ENCODE results near the gene NTM. TPM values are rescaled to one million over a fixed set of nuclear protein-coding genes. Genes with fewer than 3 reads are reported as not detected.

Gene NTM
- total and polyA plus RNA-seq, 2 donors (not counting 3 experiments of a cell fraction or from before 2014, with no cell fraction given): 1.00 to 1.1 TPM

DNA sequence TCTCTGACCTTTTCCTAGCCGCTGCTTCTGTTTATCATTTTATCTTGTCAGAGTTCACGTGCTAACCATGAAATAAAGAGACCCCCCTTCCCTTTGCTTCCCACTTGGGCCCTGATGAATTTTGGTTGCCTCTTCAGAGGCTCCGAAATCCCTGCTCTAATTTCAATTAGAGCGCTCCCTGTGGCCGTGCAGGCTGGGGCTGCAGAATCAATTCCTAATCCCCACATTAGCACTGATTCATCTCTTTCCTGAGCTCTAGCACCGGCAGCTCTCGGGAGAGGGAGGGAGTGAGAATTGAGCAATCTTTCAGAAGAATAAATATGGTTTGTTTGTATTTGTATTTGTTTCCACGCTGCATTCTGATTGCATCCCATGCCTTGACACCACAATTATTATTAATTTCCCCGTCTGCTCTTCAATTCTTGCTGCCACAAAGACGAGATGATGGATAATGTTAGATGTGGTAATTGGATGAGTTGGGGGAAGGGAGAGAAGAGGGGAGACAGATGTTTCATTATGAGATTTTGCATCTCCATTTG is 76.9 kb downstream of the NTM start:
- Histone ChIP-seq H3K4me1 (ENCODE audit: control insufficient read depth, extremely low read depth, insufficient read depth, low read length) (no peaks in the 10 kb centered on the region), H3K36me3 (ENCODE audit: control insufficient read depth in 2 of 2, extremely low read depth in 1 of 2, insufficient read depth in 2 of 2, low read length in 2 of 2) (no peaks in the 10 kb centered on the region), H3K4me3 (replicated peaks in 1 of 3; ENCODE audit: insufficient read depth in 1 of 3, low read depth in 1 of 3, low read length in 3 of 3) (no peak overlapping the region), H3K27ac (ENCODE audit: insufficient read depth, low read depth, low read length) (no peak overlapping the region), H4K20me1 (replicated peaks; ENCODE audit: control insufficient read depth, extremely low read depth, insufficient read depth, low read length) (no peaks in the 10 kb centered on the region), H3K4me2 (ENCODE audit: insufficient read depth, low read length) (no peak overlapping the region), H3K9me1 (replicated peaks; ENCODE audit: control insufficient read depth, extremely low read depth, insufficient read depth, low read length) (no peaks in the 10 kb centered on the region), H3K9me3 (replicated peaks; ENCODE audit: control insufficient read depth, insufficient read depth, low read length) (peaks cover 5% of the 10 kb centered on the region), H2AFZ (ENCODE audit: low read depth, low read length) (no peak overlapping the region), H3K79me2 (ENCODE audit: control insufficient read depth, insufficient read depth, low read length) (no peaks in the 10 kb centered on the region), H3K27me3 (ENCODE audit: control insufficient read depth in 2 of 2, insufficient read depth in 2 of 2, low read length in 2 of 2) (no peaks in the 10 kb centered on the region), H3K9ac (replicated peaks; ENCODE audit: extremely low read depth, insufficient read depth, low read length) (no peak overlapping the region)
- FAIRE-seq (no peak), DNase-seq (ENCODE audit: low read depth, low spot score) (no peak)
- no TSS peak for BruUV-seq (replicated peaks)
- dilution Hi-C loops (cut with MboI; ENCODE audit: extremely low pct_ligation_motif_present, low sequenced_read_pairs) (no loop called here), intact Hi-C loops (cut with micrococcal nuclease) (no loop called here)
- CTCF ChIA-PET: no interaction called here
- TF ChIP-seq JUN (IDR thresholded peaks at IDR 0.05; ENCODE audit: borderline replicate concordance, insufficient read depth, insufficient read length, low read depth) (no peak), GATA2 (IDR thresholded peaks at IDR 0.05; ENCODE audit: insufficient read depth, insufficient read length, low read depth, low read length) (no peak), FOS (IDR thresholded peaks at IDR 0.05; ENCODE audit: borderline replicate concordance, insufficient read depth, low read length) (no peak), POLR2A (IDR thresholded peaks at IDR 0.05; ENCODE audit: low read depth, low read length) (no peak), POLR2AphosphoS5 (IDR thresholded peaks at IDR 0.05; ENCODE audit: insufficient read depth, low read depth, low read length) (no peak), EZH2 (IDR thresholded peaks at IDR 0.05; ENCODE audit: borderline replicate concordance, low read depth, low read length, severe bottlenecking) (no peak), MYC (IDR thresholded peaks at IDR 0.05; ENCODE audit: low read depth, low read length) (no peak)
- TF ChIP-seq, protein P1, sequence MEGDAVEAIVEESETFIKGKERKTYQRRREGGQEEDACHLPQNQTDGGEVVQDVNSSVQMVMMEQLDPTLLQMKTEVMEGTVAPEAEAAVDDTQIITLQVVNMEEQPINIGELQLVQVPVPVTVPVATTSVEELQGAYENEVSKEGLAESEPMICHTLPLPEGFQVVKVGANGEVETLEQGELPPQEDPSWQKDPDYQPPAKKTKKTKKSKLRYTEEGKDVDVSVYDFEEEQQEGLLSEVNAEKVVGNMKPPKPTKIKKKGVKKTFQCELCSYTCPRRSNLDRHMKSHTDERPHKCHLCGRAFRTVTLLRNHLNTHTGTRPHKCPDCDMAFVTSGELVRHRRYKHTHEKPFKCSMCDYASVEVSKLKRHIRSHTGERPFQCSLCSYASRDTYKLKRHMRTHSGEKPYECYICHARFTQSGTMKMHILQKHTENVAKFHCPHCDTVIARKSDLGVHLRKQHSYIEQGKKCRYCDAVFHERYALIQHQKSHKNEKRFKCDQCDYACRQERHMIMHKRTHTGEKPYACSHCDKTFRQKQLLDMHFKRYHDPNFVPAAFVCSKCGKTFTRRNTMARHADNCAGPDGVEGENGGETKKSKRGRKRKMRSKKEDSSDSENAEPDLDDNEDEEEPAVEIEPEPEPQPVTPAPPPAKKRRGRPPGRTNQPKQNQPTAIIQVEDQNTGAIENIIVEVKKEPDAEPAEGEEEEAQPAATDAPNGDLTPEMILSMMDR (IDR thresholded peaks at IDR 0.05; ENCODE audit: extremely low read depth in 1 of 2, insufficient read depth in 1 of 2, low read depth in 1 of 2, low read length in 2 of 2): no peak
- TF ChIP-seq, protein P2, sequence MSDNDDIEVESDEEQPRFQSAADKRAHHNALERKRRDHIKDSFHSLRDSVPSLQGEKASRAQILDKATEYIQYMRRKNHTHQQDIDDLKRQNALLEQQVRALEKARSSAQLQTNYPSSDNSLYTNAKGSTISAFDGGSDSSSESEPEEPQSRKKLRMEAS (IDR thresholded peaks at IDR 0.05; ENCODE audit: insufficient read depth, insufficient read length): no peak
- POLR2A ChIA-PET: no interaction called here

Measured in endothelial cell of umbilical vein (primary cell).